Lower leg skin (tissue), 4 donors: ENCODE results near the gene FOXO4. TPM values are rescaled to one million over a fixed set of nuclear protein-coding genes. Genes with fewer than 3 reads are reported as not detected.

ENCODE experiments used
- DNase-seq, 2 donors: peaks; one replicate each; pipeline ENCODE4 v3.0.0-alpha.2; 2019; ENCODE audit warnings: low spot score in 2 of 2
- H3K4me3 ChIP-seq: fragments of 200-600 bp; sonication (generic); 2 replicates; pipeline ENCODE4 v1.5.1; 2017; ENCODE audit warnings: mild to moderate bottlenecking, low read depth; ENCODE audit not compliant: poor library complexity, severe bottlenecking
- CTCF ChIP-seq, 3 donors: fragments of 450-650 bp; IDR thresholded peaks; one replicate each; pipeline ENCODE4 v1.5.1; 2016; ENCODE audit warnings: antibody characterized with exemption in 3 of 3, mild to moderate bottlenecking in 3 of 3, moderate library complexity in 2 of 3
- POLR2A ChIP-seq, 2 donors: fragments of 450-650 bp; IDR thresholded peaks; one replicate each; pipeline ENCODE4 v1.6.1; 2016 to 2017; ENCODE audit warnings: antibody characterized with exemption in 2 of 2, mild to moderate bottlenecking in 1 of 2, moderate library complexity in 1 of 2
- WGBS, 2 donors: methylation state at CpG; one replicate each; pipeline ENCODE4 v1.1.5; 2018; 5-methylcytosine and 5-hydroxymethylcytosine counted together
- intact Hi-C: fragments of 100-400 bp; cut with DNase I; formaldehyde crosslinking; loops from one replicate; pipeline ENCODE4 v1.15.0; 2023; ENCODE audit warnings: low total_unique reads
- total RNA-seq, 4 donors: library from RNA; depleted of rRNA; stranded (reverse); fragments of >200 nt; gene quantifications; one replicate each; pipeline ENCODE4 v1.1.0, GENCODE V29; 2016

The FOXO4 gene
- total RNA-seq, 4 donors from 2014 or later: 17.7 to 29.9 (median 23.3) TPM

DNA sequence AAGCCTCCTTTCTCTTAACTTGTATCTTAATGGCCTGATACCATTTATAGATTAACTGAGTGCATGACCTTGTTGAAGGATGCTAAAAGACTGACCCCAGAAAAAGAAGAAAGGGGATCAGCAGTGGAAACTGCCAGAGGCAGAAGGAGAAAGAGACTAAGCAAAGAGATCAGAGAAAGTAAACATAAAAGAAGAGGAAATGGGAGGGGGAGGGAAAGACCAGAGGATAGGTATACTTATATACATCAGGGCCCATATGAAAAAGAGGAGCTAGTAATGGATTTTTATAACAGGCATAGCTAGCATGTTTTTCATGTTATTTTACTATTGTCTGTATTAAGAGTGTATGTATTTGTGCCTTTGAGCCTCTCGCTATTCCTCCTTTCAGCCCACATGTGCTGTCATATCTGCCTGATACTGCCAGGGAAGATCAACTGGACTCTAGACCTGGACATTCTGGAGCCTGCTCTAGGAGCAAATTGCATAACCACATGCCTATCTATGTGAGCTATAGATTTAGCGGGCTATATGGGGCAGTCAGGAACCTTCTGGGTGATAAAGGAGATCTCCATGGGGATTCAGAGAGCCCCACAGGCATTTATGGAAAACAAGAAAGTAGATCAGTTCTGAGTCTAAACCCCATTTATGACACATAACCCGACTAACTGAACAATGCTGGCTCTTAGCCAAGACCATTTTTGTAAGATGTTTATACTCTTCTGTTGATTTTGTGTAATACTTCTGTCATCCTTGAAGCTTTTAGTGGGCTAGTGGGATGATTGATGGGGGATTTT lies 14.1 kb upstream of the FOXO4 start:
- H3K4me3 ChIP-seq: no peak overlapping the region
- intact Hi-C loops: no loop called here
- WGBS, 2 donors: 59 to 61% methylated on average over 3 of the region's 3 CpGs
- no peak for DNase-seq
- TF ChIP-seq POLR2A (IDR thresholded peaks at IDR 0.05) (no peak), CTCF (IDR thresholded peaks at IDR 0.05) (no peak)

- intact Hi-C loops: no loop called here
- DNase-seq: no peak
- 82 to 90% methylated on average over 5 of the region's 5 CpGs for WGBS, 2 donors
- TF ChIP-seq CTCF (IDR thresholded peaks at IDR 0.05) (no peak), POLR2A (IDR thresholded peaks at IDR 0.05) (no peak)
- H3K4me3 ChIP-seq: no peak overlapping the region
Measured at GRCh38 chrX:71082124-71082647, 13.5 kb upstream of the FOXO4 start.

- TF ChIP-seq CTCF (IDR thresholded peaks at IDR 0.05): no peak
- no peak for TF ChIP-seq POLR2A (IDR thresholded peaks at IDR 0.05)
- 87 to 94% methylated on average over 4 of the region's 4 CpGs for WGBS, 2 donors
- H3K4me3 ChIP-seq: no peak overlapping the region
- intact Hi-C loops: no loop called here
- DNase-seq: no peak
Measured at GRCh38 chrX:71082822-71083221, 12.8 kb upstream of the FOXO4 start.

DNA sequence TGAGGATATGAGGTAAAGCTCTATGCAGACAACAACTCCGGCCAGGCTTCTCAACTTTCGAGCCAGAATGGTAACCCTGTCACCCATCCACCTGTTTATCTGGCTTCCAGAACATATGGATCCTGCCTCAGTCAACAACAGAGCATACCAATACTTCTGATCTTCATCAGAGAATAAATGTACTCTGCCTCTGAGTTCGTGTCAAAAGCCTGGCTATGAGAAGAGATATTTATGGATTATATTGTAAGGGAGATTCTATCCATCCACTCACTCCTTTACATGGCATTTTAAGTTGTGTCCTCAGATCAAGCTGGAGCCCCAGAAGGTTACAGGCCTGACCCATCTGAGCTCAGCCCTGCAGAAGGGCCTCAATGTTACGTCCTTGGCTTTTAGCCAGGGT lies 9.8 kb upstream of the FOXO4 start:
- TF ChIP-seq CTCF (IDR thresholded peaks at IDR 0.05): no peak
- TF ChIP-seq POLR2A (IDR thresholded peaks at IDR 0.05): no peak
- intact Hi-C loops: no loop called here

DNA sequence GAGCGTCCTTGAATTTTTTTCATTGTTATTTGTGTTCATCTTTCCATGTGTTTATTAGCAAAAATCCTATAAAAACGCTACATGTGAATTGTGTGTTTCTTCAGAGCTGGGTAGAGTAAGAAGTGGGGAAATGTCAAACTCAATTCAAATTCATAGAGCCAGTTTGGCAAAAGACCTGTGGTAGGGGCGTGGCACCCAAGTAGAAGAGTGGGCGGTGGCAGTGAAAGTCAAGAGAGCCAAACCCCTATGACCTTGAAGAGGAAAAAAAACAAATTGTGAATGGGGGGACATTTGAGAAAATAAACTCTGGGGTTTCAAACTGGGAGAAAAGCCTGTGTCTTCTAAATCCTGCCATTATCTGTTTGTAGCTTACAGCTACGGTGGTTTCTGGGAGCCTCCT lies 4.4 kb upstream of the FOXO4 start:
- no peak overlapping the region for H3K4me3 ChIP-seq
- intact Hi-C loops: no loop called here
- 56 to 79% methylated on average over 5 of the region's 5 CpGs for WGBS, 2 donors
- no peak for TF ChIP-seq CTCF (IDR thresholded peaks at IDR 0.05)
- no peak for TF ChIP-seq POLR2A (IDR thresholded peaks at IDR 0.05)
- DNase-seq: no peak

More for the DNA sequence above, 9.8 kb upstream of the FOXO4 start:
- no peak for DNase-seq
- H3K4me3 ChIP-seq: no peak overlapping the region
- WGBS, 2 donors: 53 to 89% methylated on average over 4 of the region's 4 CpGs
